ENCODE measurements around the gene ANK2. TPM values are rescaled to one million over a fixed set of nuclear protein-coding genes. Genes with fewer than 3 reads are reported as not detected.

ANK2 gene
- total and polyA plus RNA-seq, 2 of the 13 experiments (the other 11 are each of a cell fraction or from before 2014, with no cell fraction given): 2.7 to 15.1 TPM

GRCh38 chr4:113330200-113330599, 280.7 kb downstream of the ANK2 start:
- no peak overlapping the region for H3K9ac ChIP-seq (ENCODE audit: insufficient read depth, low read depth, low read length)
- DNase-seq (ENCODE audit: low spot score) (no peak), ATAC-seq (no peak), FAIRE-seq (no peak)
- H3K4me3 ChIP-seq (replicated peaks in 1 of 3; ENCODE audit: insufficient read depth in 1 of 3, low read depth in 2 of 3, low read length in 3 of 3): no peak overlapping the region
- ChIA-PET CTCF (ENCODE audit: low intra/inter-chr PET ratio, low total read pairs) (no interaction called here), POLR2A (no interaction called here)
- TF ChIP-seq ZNF205 (CRISPR knock-in tag; IDR thresholded peaks at IDR 0.05): no peak
- no peak for TF ChIP-seq ZNF513 (CRISPR knock-in tag; conservative IDR thresholded peaks at IDR 0.05)
- in situ Hi-C loops (cut with HindIII; ENCODE audit: extremely low pct_ligation_motif_present, low pct_unique_long_range_greater_than_20kb): no loop called here
- no peaks in the 10 kb centered on the region for H3K4me1 ChIP-seq (ENCODE audit: insufficient read depth, low read length)
- H3K27ac ChIP-seq (ENCODE audit: extremely low read length, insufficient read depth, low read length): no peak overlapping the region
- no peaks in the 10 kb centered on the region for H3K27me3 ChIP-seq (ENCODE audit: control insufficient read depth in 1 of 2, insufficient read depth in 2 of 2, low read length in 2 of 2)
- no peaks in the 10 kb centered on the region for H3K79me2 ChIP-seq (ENCODE audit: insufficient read depth, low read length)
- H3K4me2 ChIP-seq (ENCODE audit: low read depth, low read length): no peak overlapping the region
- no peaks in the 10 kb centered on the region for H3K9me3 ChIP-seq (ENCODE audit: low read length)
- no TSS peak for BruUV-seq (replicated peaks)
- no peaks in the 10 kb centered on the region for H4K20me1 ChIP-seq (ENCODE audit: insufficient read depth, low read length)
- intact Hi-C loops (cut with micrococcal nuclease; ENCODE audit: unreplicated experiment): no loop called here
- 87% methylated on average over 12 of the region's 12 CpGs for WGBS (ENCODE audit: low lambda C conversion rate)
- H2AFZ ChIP-seq (ENCODE audit: low read length): no peak overlapping the region
- no peaks in the 10 kb centered on the region for H3K36me3 ChIP-seq (replicated peaks in 1 of 2; ENCODE audit: control insufficient read depth in 1 of 2, insufficient read depth in 2 of 2, low read length in 2 of 2)

GRCh38 chr4:113331811-113332210, 282.4 kb downstream of the ANK2 start:
- Histone ChIP-seq H3K4me2 (ENCODE audit: low read depth, low read length) (no peak overlapping the region), H2AFZ (ENCODE audit: low read length) (no peak overlapping the region), H3K9me3 (ENCODE audit: low read length) (no peaks in the 10 kb centered on the region), H4K20me1 (ENCODE audit: insufficient read depth, low read length) (no peaks in the 10 kb centered on the region), H3K36me3 (replicated peaks in 1 of 2; ENCODE audit: control insufficient read depth in 1 of 2, insufficient read depth in 2 of 2, low read length in 2 of 2) (no peaks in the 10 kb centered on the region), H3K9ac (ENCODE audit: insufficient read depth, low read depth, low read length) (no peak overlapping the region), H3K4me1 (ENCODE audit: insufficient read depth, low read length) (no peaks in the 10 kb centered on the region), H3K27ac (ENCODE audit: extremely low read length, insufficient read depth, low read length) (no peak overlapping the region), H3K4me3 (replicated peaks in 1 of 3; ENCODE audit: insufficient read depth in 1 of 3, low read depth in 2 of 3, low read length in 3 of 3) (no peak overlapping the region), H3K27me3 (ENCODE audit: control insufficient read depth in 1 of 2, insufficient read depth in 2 of 2, low read length in 2 of 2) (no peaks in the 10 kb centered on the region), H3K79me2 (ENCODE audit: insufficient read depth, low read length) (no peaks in the 10 kb centered on the region)
- no peak for DNase-seq (ENCODE audit: low spot score)
- ChIA-PET CTCF (ENCODE audit: low intra/inter-chr PET ratio, low total read pairs) (no interaction called here), POLR2A (no interaction called here)
- no peak for FAIRE-seq
- TF ChIP-seq NFYB (CRISPR knock-in tag; IDR thresholded peaks at IDR 0.05) (no peak), ZBTB10 (CRISPR knock-in tag; IDR thresholded peaks at IDR 0.05; ENCODE audit: borderline replicate concordance) (no peak), ZFP62 (CRISPR knock-in tag; IDR thresholded peaks at IDR 0.05) (no peak), RXRA (CRISPR knock-in tag; IDR thresholded peaks at IDR 0.05) (no peak), ZMYM3 (CRISPR knock-in tag; IDR thresholded peaks at IDR 0.05) (no peak), SSRP1 (CRISPR knock-in tag; IDR thresholded peaks at IDR 0.05) (no peak), ZFP36 (IDR thresholded peaks at IDR 0.05; ENCODE audit: borderline replicate concordance, low read depth, low read length, partially characterized antibody) (no peak), MLLT10 (CRISPR knock-in tag; IDR thresholded peaks at IDR 0.05) (no peak), ATF5 (CRISPR knock-in tag; IDR thresholded peaks at IDR 0.05; ENCODE audit: low read depth) (no peak), ZSCAN20 (CRISPR knock-in tag; IDR thresholded peaks at IDR 0.05; ENCODE audit: borderline replicate concordance) (no peak), REXO4 (CRISPR knock-in tag; IDR thresholded peaks at IDR 0.05; ENCODE audit: borderline replicate concordance) (no peak)
- BruUV-seq (replicated peaks): no TSS peak
- WGBS (ENCODE audit: low lambda C conversion rate): 73% methylated on average over 5 of the region's 6 CpGs
- intact Hi-C loops (cut with micrococcal nuclease; ENCODE audit: unreplicated experiment): no loop called here
- ATAC-seq: no peak
- in situ Hi-C loops (cut with HindIII; ENCODE audit: extremely low pct_ligation_motif_present, low pct_unique_long_range_greater_than_20kb): no loop called here
